GM18526 (cell line): ENCODE data around the gene BCKDHB.

ENCODE experiments used
- POLR2A ChIP-seq: IDR thresholded peaks from 3 replicates; pipeline ENCODE4 v1.6.1; 2011; ENCODE audit not compliant: insufficient read length; ENCODE audit errors: extremely low read depth

BCKDHB gene

GRCh38 chr6:80181352-80182081 is 75.0 kb downstream of the BCKDHB start:
- no peak for TF ChIP-seq POLR2A

GRCh38 chr6:80182308-80182707 is 75.8 kb downstream of the BCKDHB start:
- TF ChIP-seq POLR2A, result no peak

GRCh38 chr6:80183019-80183795 is 76.7 kb downstream of the BCKDHB start:
- no peak for TF ChIP-seq POLR2A

- TF ChIP-seq POLR2A, result no peak
Observed at GRCh38 chr6:80185492-80185891, 79.0 kb downstream of the BCKDHB start.

GRCh38 chr6:80186082-80186481 is 79.6 kb downstream of the BCKDHB start:
- no peak for TF ChIP-seq POLR2A

GRCh38 chr6:80196906-80197305 is 90.4 kb downstream of the BCKDHB start:
- TF ChIP-seq POLR2A, result no peak

GRCh38 chr6:80197474-80197873 is 91.0 kb downstream of the BCKDHB start:
- TF ChIP-seq POLR2A, result no peak

GRCh38 chr6:80197986-80198385 is 91.5 kb downstream of the BCKDHB start:
- no peak for TF ChIP-seq POLR2A

GRCh38 chr6:80203283-80203682 is 96.8 kb downstream of the BCKDHB start:
- no peak for TF ChIP-seq POLR2A

- no peak for TF ChIP-seq POLR2A
Observed at GRCh38 chr6:80205404-80205803, 98.9 kb downstream of the BCKDHB start.

- no peak for TF ChIP-seq POLR2A
Observed at GRCh38 chr6:80206758-80207157, 100.3 kb downstream of the BCKDHB start.

GRCh38 chr6:80209430-80209829 is 103.0 kb downstream of the BCKDHB start:
- TF ChIP-seq POLR2A, result no peak

GRCh38 chr6:80210618-80211017 is 104.1 kb downstream of the BCKDHB start:
- no peak for TF ChIP-seq POLR2A

GRCh38 chr6:80211286-80211685 is 104.8 kb downstream of the BCKDHB start:
- no peak for TF ChIP-seq POLR2A

- no peak for TF ChIP-seq POLR2A
Observed at GRCh38 chr6:80214436-80215022, 108.1 kb downstream of the BCKDHB start.

- TF ChIP-seq POLR2A, result no peak
Observed at GRCh38 chr6:80215063-80215462, 108.6 kb downstream of the BCKDHB start.
